ENCODE measurements around the gene FBXL3. TPM values are rescaled to one million over a fixed set of nuclear protein-coding genes. Genes with fewer than 3 reads are reported as not detected.
"Not testable (repeated sequence)": the region's sequence is repeated elsewhere in the genome, so short reads cannot be mapped to it uniquely, and the experiment has no call there.

The FBXL3 gene
- total RNA-seq, 1 donor from 2014 or later = 31.7 TPM

DNA sequence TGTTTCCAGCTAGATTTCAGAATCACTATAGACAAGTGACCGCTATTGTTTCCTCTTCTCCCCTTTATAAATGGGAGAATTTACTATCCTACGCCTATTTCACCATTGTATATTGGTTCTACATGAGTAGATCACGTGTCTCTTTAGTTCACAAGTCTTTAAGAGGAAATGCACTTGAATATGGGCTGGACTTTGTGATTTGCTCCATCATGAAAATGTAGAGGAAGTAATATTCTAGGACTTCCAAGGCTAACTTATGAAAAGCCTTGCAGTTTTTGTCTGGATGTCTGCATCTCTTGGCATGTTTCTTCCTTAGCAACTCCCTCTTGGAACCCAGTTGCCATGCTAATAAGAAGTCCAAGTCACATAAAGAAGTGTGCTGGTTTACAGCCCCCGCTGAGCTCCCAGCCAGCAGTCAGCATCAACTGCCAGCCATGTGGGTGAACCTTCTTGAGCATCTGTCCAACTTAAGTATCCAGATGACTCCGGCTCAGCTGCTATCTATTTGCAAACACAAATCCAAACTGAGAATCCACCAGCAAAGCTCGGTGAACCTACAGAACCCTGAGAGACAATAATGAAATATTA lies 4.8 kb upstream of the FBXL3 start:
- ATAC-seq (no peak), DNase-seq (no peak)
- intact Hi-C loops (cut with micrococcal nuclease) = no loop called here

DNA sequence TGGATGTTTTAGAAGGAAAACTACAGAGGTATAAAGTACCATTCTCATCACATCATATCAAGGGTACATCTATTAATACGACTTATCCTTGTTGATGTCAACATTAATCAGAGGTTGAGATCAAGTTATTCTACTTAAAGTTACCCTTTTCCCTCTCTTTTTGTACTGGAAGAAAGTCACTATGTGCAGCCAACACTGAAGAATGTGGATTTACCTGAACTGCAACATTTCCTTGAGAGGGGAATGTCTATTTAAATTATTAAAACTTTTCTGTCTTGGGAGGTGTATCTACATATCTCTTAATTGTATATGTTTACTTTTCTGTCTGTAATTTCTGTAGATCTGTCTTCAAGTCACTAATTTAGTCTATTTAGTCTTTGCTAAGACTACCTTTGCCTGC lies 2.5 kb upstream of the FBXL3 start:
- DNase-seq (no peak), ATAC-seq (no peak)
- intact Hi-C loops (cut with micrococcal nuclease) = no loop called here

DNA sequence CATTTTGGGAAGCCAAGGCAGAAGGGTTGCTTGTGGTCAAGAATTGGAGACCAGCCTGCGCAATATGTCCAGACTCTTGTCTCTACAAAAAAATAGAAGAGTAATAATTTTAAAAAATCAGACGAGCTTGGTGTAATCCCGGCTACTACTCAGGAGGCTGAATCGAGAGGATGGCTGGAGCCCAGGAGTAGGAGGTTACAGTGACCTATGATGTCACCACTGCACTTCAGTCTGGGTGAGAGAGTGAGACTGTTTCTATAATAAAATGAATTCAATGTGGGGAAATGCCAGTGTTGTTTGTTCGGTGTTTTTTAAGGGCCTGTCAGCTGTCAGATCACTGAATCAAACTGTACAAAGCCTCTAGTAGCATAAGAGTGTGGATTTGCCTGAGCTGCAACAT lies 1.2 kb upstream of the FBXL3 start:
- ATAC-seq = peak; percentile 34
- intact Hi-C loops (cut with micrococcal nuclease) = no loop called here
- no peak for DNase-seq

DNA sequence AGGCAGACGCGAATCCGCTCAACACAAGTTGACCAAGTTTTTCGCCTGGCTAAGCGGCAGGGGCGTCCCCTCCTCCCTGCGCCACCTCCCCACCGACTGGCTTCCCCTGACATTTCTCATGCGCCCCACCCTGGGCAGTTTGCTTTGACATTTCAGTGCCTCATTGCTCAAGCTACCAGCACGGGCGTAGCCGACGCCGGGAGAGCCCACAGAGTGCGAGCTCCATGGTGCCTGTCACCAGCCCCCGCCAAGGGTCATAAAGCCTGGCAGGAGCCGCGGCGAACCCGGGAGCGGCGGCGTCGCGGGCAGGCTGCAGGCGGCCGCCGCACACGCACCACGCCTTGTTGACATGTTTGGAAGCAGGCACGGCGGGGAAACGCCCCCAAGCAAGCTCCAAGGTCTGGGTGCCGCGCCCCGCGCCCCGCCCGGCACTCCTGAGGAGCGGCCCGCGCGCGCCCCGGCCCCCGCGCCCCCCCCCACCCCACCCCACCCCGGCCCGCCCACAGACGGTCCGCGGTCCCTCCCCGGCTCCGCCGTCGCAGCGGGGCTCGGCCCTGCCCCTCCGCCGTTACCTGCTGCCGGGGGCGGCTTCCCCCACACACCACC lies 601 bp downstream of the FBXL3 start:
- ATAC-seq (peak; percentile 81), DNase-seq (peak; percentile 92)
- intact Hi-C loops (cut with micrococcal nuclease) = no loop called here

DNA sequence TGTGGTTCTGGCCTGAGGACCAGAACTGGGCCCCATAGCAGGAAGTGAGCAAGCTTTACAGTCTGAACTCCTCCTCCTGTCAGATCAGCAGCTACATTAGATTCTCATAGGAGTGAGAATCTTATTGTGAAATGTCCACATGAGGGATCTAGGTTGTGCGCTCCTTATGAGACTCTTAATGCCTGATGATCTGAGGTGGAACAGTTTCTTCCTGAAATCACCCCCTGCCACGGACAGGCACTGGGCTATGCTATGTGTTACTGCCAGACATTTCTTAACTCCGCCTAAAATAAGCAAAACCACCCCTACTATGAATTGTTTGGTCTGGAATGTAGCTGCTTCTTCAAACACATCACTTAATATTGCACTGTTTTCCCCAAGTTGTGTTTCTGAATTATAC lies 4.6 kb downstream of the FBXL3 start:
- no peak for ATAC-seq
- intact Hi-C loops (cut with micrococcal nuclease) = no loop called here

DNA sequence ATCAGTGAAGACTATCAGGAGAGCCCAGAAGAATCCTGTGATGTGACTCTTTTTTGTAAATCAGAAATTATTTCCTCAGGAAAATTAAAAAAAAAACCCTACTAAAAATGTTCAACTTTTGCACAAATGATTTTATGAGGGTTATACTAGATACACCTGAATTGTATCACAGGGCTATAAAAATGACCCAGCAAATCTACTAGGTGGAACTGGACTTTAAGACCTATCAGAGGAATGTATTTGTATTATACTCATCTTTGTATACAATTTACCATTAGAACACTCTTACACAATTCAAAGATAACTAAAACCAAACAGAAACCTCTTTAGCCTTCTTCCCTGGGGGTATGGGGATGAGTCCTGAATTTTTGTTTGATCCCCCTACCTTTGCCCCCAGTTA lies 7.2 kb downstream of the FBXL3 start:
- ATAC-seq (no peak), DNase-seq (no peak)
- intact Hi-C loops (cut with micrococcal nuclease) = no loop called here

More for the DNA sequence above, 4.6 kb downstream of the FBXL3 start:
- no peak for DNase-seq

DNA sequence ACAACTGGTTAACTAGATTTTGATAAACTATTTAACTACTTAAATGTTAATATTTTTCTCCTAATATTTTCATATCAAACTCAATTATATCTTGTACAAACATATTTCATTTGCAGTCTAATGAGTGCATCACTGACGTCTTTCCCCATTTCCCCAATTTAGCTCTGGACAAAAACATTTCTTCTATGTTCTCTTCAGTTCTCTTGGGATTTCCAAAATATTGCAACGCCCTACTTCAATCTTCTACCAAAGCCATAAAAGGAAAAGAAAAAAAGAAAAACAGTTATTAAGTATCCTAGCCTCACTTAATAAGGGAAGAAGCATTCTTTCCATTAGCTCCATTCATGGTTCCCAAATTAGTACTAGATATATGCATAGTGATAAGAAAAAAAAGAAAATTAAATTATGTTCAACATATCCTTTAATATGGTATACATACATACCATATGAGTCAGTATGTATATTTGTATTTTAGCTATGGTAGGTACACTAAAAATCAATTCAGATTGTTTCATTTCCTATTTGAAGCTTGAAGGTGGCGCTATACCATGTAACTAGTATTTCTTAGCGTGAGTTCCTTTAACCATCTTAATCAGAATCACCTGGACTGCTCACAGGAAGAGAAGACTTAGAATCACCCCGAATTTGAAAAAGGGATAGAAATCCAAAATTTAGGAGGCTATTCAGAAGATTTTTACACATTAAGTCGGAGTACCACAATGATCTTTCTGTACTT lies 9.9 kb downstream of the FBXL3 start:
- ATAC-seq (peak; percentile 49), DNase-seq (no peak)
- intact Hi-C loops (cut with micrococcal nuclease) = no loop called here

DNA sequence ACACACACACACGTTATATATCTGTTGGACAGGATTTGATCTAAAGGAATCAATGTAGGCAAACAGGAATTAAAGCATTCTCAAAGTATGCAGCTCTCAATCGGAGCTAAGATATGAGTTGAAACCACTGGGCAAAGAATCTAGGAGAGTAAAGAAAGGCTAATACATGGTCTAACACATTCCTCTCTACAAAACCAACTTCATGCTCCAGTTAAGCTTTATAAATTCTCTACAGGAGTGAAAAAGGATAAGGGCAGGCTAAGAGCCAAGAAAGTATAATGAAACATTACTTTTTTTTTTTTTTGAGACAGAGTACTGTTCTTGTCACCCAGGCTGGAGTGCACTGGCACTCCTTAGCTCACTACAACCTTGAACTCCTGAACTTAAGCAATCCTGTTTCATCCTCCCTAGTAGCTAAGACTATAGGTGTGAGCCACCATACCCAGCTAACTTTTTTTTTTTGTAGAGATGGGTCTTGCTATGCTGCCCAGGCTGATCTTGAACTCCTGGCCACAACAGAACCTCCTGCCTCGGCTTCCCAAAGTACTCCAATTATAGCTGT lies 10.6 kb downstream of the FBXL3 start:
- intact Hi-C loops (cut with micrococcal nuclease) = no loop called here
- ATAC-seq (peak; percentile 44), DNase-seq (no peak)

DNA sequence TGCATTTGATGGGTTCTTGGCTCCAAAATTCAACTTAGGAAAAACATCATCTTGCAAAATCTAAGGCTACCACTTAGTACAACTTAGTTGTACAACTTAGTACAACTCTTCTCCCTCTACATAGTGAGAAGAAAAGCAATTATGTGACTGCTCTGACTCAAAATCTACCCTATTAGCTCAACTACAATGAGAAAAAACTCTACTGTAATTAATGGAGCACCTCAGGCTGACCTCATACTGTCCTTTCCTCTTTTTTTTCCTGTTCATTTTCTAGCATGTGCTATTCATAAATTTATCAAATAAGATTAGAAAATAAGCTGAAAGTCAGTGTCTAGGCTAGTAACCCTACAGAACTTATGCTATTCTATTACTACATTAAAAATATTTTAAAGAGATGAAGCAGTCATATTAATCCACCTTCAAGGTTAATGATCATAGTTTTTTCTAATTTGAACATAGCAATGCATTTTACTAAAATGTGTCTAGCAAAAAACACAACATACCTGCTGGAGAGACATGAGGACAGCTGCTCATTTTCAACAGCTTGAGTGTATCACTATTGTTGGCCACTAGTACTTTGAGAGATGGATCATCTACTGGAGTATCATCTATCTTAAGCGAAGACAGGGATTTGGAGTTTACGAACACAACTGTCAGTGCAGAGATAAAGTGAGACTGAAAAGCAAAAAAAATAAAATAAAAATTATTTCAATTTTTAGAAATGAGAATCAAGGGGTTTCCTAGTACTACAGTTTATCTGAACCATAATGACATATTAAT lies 11.9 kb downstream of the FBXL3 start:
- intact Hi-C loops (cut with micrococcal nuclease) = no loop called here
- ATAC-seq (no peak), DNase-seq (no peak)

DNA sequence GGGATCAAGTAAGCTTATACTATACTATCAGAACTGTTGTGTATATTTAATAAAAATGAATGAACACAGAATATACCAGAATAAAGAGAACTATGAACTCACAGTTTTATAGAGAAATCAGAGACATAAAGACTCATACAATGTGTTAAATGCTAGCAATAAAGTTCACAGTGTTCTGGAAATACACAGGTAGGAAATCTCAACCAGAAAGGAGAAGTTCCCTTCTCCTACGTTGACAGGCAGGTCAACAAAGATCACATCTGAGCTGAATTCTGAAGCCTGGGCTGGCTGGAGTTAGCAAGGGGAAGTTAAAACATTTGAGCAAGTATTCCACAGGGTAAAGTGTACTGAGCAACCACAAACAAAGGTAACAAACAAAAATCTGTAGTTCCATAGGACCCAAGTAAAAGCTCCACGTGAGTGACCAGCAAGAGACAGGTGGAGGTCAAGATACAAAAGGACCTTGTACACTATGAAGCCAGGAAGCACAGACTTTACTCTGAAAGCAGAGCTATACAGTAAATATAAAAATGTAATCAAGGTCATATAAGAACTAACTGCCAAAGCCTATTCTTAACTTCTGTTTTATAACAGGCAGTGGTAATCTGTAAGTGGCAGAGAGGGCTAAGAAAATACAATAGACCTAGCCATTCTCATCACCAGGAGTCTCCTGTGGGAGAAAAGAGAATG lies 13.0 kb downstream of the FBXL3 start:
- DNase-seq = no peak
- intact Hi-C loops (cut with micrococcal nuclease) = no loop called here
- peak; percentile 8 for ATAC-seq

DNA sequence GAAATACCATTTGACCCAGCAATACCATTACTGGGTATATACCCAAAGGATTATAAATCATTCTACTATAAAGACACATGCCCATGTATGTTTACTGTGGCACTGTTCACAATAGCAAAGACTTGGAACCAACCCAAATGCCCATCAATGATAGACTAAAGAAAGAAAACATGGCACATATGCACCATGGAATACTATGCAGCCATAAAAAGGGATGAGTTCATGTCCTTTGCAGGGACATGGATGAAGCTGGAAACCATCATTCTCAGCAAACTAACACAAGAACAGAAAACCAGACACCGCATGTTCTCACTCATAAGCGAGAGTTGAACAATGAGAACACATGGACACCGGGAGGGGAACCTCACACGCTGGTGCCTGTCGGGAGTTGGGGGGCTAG lies 17.2 kb downstream of the FBXL3 start:
- intact Hi-C loops (cut with micrococcal nuclease); DNase-seq; ATAC-seq: not testable (repeated sequence)

DNA sequence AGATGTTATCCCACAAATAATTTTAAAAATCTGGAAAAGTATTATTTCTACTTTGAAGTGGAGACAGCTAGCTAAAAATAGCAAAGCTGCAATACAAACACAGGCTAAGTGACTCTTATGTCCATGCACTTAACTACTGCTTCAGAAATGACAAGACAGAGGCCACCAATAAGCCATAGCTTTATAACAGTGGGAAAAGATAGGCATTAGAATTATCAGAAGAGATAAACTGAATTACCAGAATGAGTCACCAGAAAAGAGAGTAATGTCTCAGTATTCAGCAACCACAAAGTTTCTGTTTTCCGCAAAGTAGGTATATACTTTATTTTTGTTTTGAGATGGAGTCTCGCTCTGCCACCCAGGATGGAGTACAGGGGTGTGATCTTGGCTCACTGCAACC lies 17.9 kb downstream of the FBXL3 start:
- intact Hi-C loops (cut with micrococcal nuclease) = no loop called here
- DNase-seq = no peak
- ATAC-seq = peak; percentile 71

DNA sequence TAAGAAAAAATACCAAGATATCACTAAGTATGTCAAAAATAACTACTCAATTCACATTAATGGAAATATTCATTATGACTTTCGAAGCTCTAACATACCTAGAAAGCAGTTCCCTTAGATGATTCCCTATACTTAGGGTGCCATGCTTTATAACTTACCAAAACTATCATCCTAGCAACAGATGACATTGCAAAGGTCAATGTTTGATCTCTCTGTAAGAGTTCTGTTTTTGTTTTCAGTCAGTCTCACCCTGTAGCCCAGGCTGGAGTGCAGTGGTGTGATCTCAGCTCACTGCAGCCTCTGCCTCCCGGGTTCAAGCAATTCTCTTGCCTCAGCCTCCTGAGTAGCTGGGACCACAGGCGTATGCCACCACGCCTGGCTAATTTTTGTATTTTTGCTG lies 18.6 kb downstream of the FBXL3 start:
- DNase-seq; intact Hi-C loops (cut with micrococcal nuclease): not testable (repeated sequence)
- ATAC-seq = peak; percentile 61

DNA sequence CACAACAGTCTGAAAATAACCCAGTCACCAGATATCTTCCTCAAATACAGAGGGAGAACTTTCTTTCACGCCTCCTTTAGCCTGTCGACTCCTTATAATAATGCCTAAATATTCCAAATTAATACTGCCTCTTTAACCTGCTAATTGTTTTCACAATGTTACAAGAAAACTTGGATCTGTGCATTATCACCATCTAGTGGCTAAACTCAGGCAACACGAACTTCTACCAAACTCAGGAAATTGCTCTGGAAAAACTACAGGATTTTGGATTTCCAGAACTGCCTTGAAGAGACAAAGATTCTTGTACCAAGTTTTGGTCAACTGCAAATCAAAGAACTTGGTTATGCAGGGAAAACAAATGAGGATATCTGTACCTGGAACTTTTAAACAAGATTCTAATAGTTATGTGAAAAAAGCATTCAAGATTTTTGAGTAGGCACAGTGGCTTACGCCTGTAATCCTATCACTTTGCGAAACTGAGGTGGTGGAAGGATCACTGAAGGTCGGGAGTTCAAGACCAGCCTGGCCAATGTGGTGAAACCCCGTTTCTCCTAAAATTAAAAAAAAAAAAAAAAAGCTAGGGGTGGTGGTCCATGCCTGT lies 24.3 kb downstream of the FBXL3 start:
- ATAC-seq (peak; percentile 41), DNase-seq (no peak)
- intact Hi-C loops (cut with micrococcal nuclease) = no loop called here

DNA sequence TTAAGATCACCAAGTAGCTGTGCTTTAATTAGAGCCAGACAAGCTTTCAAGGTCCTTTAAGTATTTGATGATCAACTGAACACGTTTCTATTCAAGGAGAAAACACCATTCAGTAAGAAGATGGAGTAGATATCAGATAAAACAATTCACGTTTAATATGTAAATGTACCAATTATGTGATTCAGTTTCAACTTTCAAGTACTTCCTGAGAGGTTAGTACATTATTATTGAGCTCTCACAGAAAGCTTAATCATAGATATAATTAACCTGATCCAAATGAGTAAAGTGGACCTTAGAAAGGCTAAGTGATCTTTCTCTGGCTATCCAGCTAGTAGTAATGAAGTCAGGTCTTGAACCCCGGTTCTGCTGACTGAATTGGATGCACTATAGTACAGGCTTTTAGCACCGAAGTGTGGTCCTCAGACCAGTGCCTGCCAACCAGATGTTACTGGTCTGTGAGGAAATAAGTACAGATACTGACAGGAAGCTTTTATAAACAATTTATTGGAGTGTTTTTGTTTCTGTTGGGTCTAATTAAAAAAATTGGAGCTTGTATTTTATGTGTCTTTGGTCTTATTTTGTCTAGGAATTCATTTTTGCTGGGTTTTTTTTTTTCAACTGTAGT lies 24.9 kb downstream of the FBXL3 start:
- DNase-seq = no peak
- intact Hi-C loops (cut with micrococcal nuclease) = no loop called here
- peak; percentile 51 for ATAC-seq

DNA sequence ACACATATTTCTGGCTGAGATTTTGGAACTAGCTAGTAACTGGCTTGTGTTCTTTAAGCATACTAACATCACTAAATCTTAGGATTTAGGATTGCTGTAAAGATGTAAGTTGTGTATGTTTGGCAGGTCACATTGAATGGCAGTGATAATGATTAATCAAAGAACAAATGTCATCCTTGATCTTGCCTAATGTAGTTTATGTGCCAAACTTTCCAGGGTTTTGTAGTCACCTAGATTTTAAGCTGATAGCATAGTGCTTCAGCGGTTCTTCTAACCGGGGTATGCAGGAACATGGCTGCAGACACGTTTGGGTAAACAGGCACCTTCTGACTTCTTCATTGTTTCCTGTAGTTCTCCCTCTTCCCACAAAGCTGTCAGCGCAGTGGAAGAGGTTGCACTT lies 25.4 kb downstream of the FBXL3 start:
- DNase-seq (no peak), ATAC-seq (peak; percentile 25)
- intact Hi-C loops (cut with micrococcal nuclease) = no loop called here

DNA sequence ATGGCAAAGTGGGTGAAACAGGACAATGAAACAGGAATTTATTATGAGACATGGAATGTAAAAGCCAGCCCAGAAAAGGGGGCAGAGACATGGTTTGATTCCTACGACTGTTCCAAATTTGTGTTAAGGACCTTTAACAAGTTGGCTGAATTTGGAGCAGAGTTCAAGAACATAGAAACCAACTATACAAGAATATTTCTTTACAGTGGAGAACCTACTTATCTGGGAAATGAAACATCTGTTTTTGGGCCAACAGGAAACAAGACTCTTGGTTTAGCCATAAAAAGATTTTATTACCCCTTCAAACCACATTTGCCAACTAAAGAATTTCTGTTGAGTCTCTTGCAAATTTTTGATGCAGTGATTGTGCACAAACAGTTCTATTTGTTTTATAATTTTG lies 26.5 kb downstream of the FBXL3 start:
- no peak for DNase-seq
- ATAC-seq = no peak
- intact Hi-C loops (cut with micrococcal nuclease) = no loop called here

DNA sequence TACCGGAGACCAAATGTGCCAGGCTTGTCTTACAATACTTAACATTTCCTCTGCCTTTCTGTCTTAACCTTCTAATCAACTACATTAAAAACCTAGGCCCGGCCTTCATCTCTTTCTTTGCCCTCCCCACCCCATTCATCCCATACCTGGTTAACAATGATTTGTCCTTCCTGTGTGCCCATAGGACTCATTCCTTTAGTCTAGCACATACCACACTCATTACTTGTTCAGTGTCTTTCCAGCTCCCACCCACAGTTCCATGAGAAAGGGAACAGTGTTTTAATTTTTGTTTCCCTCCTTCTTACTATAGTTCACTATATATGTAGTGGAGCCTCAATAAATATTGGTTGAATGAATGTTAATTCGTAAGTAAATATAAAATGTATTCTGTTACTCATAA lies 32.7 kb downstream of the FBXL3 start:
- DNase-seq (no peak), ATAC-seq (no peak)
- intact Hi-C loops (cut with micrococcal nuclease) = no loop called here

All from left ventricle myocardium superior (tissue), 1 donor.